ENCODE results near the gene MAP3K20.

DNA sequence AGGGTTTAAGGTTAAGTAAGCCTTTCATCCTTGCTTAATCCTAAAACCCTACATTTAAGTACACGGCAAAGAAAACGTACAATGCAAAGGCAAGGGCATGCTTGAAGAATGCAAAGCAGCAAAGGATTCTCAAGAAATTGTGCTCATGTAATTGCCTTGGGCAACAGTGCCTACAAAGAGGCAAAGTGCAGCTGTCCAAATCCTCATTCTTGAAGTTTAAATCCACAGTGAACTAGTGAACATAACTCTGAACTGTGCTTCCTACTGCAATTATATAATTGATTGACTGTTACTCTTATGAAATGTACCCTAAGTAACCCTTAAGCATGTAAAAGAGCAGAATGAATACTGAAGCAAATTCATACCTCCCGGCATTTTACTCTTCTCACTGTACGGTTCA lies 85.4 kb downstream of the MAP3K20 start:
- no peak for TF ChIP-seq PHF8 (conservative IDR thresholded peaks at IDR 0.05; ENCODE audit: low read depth, low read length)
- TF ChIP-seq RAD21 (IDR thresholded peaks at IDR 0.05 in 1 of 2, conservative IDR thresholded peaks at IDR 0.05 in 1 of 2; ENCODE audit: low read depth in 2 of 2, low read length in 2 of 2): no peak
- no peak for TF ChIP-seq ZNF274 (IDR thresholded peaks at IDR 0.05; ENCODE audit: borderline replicate concordance, extremely low read depth, low read length)
- no peak for TF ChIP-seq EGR1 (IDR thresholded peaks at IDR 0.05; ENCODE audit: borderline replicate concordance, low read depth, low read length)
- no peak for TF ChIP-seq EZH2 (IDR thresholded peaks at IDR 0.05; ENCODE audit: low read depth, low read length, severe bottlenecking)
- TF ChIP-seq, protein P1, sequence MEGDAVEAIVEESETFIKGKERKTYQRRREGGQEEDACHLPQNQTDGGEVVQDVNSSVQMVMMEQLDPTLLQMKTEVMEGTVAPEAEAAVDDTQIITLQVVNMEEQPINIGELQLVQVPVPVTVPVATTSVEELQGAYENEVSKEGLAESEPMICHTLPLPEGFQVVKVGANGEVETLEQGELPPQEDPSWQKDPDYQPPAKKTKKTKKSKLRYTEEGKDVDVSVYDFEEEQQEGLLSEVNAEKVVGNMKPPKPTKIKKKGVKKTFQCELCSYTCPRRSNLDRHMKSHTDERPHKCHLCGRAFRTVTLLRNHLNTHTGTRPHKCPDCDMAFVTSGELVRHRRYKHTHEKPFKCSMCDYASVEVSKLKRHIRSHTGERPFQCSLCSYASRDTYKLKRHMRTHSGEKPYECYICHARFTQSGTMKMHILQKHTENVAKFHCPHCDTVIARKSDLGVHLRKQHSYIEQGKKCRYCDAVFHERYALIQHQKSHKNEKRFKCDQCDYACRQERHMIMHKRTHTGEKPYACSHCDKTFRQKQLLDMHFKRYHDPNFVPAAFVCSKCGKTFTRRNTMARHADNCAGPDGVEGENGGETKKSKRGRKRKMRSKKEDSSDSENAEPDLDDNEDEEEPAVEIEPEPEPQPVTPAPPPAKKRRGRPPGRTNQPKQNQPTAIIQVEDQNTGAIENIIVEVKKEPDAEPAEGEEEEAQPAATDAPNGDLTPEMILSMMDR (IDR thresholded peaks at IDR 0.05; ENCODE audit: control extremely low read depth in 1 of 3, insufficient read depth in 1 of 3, low read depth in 1 of 3, low read length in 3 of 3): no peak
- no peak for TF ChIP-seq CBX5 (IDR thresholded peaks at IDR 0.05; ENCODE audit: low read depth, low read length)
- TF ChIP-seq MAFK (IDR thresholded peaks at IDR 0.05; ENCODE audit: low read depth, low read length): no peak
- TF ChIP-seq POLR2A (IDR thresholded peaks at IDR 0.05; ENCODE audit: control extremely low read depth in 1 of 2, low read depth in 2 of 2, low read length in 2 of 2): no peak
- TF ChIP-seq CHD2 (IDR thresholded peaks at IDR 0.05; ENCODE audit: low read length): no peak
- TF ChIP-seq, protein P2, sequence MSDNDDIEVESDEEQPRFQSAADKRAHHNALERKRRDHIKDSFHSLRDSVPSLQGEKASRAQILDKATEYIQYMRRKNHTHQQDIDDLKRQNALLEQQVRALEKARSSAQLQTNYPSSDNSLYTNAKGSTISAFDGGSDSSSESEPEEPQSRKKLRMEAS (IDR thresholded peaks at IDR 0.05): no peak
- TF ChIP-seq JUND (IDR thresholded peaks at IDR 0.05; ENCODE audit: low read length): no peak
- no peak for TF ChIP-seq SP4 (IDR thresholded peaks at IDR 0.05; ENCODE audit: low read length)

Measured in H1 (cell line).